Left lobe of liver (tissue), 2 donors: ENCODE measurements around the gene APC2. TPM values are rescaled to one million over a fixed set of nuclear protein-coding genes. Genes with fewer than 3 reads are reported as not detected.

ENCODE experiments used
- ATAC-seq: fragments of 200-7000 bp; cut with Tn5 transposase; one replicate; pipeline ENCODE4 v1.9.1; 2020; ENCODE audit warnings: mild to moderate bottlenecking, moderate library complexity
- DNase-seq: peaks from one replicate; pipeline ENCODE4 v3.0.0-alpha.2; 2020; ENCODE audit warnings: low spot score
- total RNA-seq: library from RNA; stranded (reverse); gene quantifications from one replicate; pipeline ENCODE4 v1.2.1, GENCODE V29; 2021
- donor health status: DM: no; HTN: no; CAD: no; lungs with moderate emphysema.
- donor health status: DM: no; HTN: yes; CAD: no.

APC2 gene, protein sequence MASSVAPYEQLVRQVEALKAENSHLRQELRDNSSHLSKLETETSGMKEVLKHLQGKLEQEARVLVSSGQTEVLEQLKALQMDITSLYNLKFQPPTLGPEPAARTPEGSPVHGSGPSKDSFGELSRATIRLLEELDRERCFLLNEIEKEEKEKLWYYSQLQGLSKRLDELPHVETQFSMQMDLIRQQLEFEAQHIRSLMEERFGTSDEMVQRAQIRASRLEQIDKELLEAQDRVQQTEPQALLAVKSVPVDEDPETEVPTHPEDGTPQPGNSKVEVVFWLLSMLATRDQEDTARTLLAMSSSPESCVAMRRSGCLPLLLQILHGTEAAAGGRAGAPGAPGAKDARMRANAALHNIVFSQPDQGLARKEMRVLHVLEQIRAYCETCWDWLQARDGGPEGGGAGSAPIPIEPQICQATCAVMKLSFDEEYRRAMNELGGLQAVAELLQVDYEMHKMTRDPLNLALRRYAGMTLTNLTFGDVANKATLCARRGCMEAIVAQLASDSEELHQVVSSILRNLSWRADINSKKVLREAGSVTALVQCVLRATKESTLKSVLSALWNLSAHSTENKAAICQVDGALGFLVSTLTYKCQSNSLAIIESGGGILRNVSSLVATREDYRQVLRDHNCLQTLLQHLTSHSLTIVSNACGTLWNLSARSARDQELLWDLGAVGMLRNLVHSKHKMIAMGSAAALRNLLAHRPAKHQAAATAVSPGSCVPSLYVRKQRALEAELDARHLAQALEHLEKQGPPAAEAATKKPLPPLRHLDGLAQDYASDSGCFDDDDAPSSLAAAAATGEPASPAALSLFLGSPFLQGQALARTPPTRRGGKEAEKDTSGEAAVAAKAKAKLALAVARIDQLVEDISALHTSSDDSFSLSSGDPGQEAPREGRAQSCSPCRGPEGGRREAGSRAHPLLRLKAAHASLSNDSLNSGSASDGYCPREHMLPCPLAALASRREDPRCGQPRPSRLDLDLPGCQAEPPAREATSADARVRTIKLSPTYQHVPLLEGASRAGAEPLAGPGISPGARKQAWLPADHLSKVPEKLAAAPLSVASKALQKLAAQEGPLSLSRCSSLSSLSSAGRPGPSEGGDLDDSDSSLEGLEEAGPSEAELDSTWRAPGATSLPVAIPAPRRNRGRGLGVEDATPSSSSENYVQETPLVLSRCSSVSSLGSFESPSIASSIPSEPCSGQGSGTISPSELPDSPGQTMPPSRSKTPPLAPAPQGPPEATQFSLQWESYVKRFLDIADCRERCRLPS (N-terminal part only)
- total RNA-seq, result 0.13 TPM

DNA sequence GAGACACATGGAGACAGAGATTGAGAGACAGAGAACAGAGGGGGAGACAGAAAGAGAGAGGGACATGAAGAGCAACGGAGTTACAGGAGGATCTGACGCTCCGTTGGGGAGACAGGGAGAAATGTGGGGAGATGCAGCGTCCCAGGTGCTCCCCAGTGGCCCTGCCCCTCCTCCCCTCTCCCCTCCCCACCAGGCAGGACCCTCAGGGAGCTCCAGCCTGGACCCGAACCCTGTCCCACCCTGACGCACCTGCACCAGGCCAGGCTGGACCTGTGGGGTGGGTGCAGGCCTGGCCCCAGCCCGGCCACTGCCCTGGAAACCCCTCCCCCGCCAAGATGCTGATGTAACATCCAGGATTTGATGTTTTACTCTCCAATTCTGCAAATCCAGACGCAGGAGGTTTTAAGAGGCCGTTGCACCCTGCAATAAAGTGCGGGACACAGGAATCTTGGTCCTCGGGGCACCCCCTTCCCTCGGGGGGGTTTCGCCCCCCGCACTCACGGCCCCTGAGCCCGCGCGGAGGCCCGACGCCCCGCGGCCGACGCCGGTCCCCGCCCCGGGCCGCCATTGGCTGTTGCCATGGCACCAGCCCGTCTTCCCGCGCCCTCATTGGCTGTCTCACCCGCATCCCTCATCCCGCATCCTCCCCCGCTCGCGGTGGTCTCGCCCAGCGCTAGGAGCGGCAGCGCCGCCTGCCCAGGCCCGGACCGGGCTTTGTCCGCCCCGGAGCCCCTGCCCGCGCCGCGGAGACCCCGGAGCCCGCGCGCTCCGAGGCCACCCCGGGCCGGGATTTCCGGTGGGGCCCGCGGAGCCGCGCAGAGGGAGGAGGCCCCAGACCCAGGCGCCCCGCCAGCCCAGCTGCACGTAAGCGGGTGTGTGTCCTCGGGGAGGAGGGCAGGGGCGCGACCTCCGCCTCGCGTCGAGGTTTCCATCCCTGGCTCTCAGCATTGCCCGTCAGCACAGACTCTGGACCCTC, at the start of gene APC2:
TSS of gene APC2 (plus strand) at position 655 of the 976 bp plus-strand sequence. CDS start 2,881 bp downstream, outside the sequence.
- DNase-seq, result no peak
- no peak for ATAC-seq

DNA sequence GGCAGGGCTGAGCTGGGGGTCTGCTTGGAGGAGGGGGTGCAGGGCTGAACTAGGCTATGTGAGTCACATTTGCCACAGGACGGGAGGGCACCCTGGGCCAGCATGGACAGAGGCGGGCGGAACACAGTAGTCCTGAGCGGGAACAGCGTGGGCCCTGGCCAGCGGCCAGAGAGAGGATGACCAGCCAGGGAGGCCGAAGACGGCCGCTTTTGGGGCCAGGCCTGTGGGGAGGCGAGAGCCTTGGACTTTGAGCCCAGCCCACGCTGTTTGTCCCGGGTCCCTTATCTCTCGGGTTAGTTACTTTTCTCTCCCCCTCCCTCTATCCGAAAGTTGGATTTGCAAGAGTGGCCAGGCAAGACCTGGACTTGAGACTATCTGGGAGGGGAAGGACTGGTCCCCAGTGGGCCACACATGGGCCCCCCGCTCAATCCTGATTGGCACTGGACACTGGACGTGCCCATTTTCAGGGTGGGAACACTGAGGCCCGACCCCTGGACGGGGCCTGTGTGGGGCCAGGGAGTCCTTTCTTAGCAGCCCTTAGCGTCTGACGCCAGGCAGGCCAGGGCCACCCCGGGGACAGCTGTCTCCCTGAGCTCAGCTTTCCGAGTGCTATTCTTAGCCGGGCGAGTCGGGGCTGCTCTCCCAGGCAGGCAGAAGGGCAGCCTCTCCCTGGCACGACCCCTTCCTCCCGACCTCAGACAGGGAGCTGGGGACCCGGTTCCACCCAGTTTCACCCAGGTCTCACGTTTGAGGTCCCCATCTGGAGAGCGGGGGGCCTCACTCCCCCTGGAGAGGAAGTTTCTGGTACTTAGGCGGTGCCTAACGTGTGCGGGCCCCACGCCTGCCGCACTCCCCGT, 49.4 kb upstream of the APC2 start:
- peak; percentile 97 for DNase-seq
- ATAC-seq, result peak; percentile 50

DNA sequence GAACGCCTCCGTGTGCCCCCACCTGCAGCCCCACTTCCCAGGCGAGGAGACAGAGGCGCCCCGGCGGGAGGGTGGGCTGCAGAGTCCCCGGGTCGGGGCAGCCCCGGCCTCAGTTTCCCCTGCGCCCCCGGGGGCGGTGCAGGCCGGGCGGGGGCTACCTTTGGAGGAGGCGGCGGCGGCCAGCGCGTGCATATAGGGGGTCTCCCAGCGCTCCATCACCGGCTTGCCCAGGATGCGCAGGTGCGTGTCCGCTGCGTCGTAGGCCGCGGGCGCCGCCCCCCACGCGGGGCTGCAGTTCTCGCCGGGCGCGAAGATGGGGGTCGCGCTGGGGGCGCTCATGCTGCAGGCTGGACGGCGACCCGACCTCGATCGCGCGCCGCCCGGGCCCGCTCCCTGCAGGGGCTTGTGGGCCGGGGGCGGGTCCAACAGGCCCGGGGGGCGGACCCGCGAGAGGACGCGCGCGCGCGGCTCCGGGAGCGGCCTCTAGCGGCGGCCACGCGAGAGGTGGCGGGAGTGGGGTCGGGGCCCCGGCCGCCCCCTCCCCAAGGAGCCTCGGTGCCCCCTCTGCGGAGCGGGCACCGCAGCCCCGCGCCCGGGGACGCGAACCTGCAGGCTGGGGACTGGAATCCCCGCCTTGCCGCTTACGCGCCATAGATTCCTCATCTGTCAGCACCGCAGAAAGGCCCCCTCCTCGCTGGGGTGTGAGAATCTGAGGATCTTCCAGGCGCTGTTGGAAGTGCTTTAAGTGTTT, 48.6 kb upstream of the APC2 start, which contains the start of gene GAMT:
TSS of gene GAMT (minus strand) at position 405 of the 751 bp plus-strand sequence. CDS start at position 339, 66 bp downstream.
- DNase-seq, result peak; percentile 75
- peak; percentile 60 for ATAC-seq

DNA sequence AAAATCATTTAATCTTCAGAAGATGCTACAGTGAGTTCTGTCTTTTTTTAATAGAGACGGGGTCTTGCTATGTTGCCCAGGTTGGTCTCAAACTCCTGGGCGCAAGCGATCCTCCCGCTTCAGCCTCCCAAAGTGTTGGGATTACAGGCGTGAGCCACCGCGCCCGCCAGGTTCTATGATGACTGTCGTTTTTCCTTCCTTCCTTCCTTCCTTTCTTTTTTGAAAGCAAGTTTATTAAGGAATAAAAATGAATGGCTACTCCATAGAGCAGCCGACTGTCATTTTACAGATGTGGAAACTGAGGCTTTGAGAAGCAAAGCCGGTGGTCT, 48.1 kb upstream of the APC2 start:
- DNase-seq, result no peak

DNA sequence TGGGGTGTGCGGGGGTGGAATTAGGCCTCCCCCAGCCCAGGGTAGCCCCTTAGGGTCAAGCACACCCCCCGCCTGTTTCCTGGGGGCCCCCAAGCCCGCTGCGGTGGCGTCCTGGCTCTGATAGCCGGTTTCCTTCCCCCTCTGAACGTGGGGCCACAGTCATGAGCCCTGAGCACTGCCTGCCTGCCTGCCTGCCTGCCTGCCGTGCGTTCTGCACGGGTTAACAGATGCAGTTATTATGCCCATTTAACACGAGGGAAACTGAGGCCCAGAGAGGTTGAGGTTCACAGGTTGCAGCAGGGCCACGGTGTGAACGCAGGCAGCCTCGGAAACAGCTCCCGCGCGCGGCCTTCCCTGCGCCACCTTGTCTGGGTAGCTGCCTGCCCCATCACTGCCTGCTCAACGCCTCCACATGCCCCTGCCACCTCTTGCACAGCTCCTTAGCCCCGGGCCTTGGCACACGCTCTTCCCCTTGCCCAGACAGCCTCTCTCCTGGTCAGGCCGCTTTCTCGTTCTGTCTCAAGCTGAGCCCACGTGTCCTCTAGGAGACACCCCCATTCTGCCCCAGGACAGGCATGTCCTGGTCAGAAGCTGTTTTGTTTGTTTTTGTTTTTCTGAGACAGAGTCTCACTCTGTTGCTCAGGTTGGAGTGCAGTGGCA, 47.4 kb upstream of the APC2 start:
- no peak for ATAC-seq
- DNase-seq, result no peak

More for the DNA sequence above, 48.1 kb upstream of the APC2 start:
- ATAC-seq, result no peak

DNA sequence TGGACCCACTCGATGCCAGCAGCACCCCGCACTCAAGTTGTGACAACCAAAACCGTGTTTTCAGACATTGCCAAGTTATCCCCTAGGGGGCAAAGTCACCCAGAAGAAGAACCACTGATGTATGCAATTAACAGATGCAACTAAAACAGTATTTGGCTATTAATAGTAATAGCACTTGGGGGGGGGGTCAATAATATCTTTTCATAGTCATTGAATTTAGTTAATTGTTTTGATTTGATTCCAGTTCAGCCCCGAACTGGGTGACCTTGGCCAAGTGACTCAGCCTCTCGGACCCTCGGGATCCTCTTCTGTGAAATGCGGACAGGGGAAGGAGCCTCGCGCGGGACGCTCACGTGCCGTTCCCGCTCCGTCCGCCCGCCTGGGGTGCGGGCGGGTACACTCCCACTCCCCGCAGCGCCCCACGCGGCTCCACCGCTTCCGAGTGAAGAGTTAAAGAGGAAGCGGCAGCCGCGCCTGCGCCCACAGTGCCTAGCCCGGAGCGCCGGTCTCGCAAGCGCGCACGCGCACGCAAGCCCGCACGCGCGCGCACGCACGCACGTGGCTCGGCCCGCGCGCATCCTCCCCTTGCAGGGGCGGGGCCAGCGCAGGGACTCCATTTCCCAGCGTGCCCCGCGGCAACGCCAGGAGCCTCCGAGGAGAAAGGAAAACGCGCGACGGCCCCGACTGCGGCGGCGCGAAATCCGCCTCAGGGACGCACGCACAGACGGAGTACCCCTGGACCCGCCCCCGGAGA, 43.0 kb upstream of the APC2 start:
- DNase-seq (peak; percentile 100), ATAC-seq (peak; percentile 88)

DNA sequence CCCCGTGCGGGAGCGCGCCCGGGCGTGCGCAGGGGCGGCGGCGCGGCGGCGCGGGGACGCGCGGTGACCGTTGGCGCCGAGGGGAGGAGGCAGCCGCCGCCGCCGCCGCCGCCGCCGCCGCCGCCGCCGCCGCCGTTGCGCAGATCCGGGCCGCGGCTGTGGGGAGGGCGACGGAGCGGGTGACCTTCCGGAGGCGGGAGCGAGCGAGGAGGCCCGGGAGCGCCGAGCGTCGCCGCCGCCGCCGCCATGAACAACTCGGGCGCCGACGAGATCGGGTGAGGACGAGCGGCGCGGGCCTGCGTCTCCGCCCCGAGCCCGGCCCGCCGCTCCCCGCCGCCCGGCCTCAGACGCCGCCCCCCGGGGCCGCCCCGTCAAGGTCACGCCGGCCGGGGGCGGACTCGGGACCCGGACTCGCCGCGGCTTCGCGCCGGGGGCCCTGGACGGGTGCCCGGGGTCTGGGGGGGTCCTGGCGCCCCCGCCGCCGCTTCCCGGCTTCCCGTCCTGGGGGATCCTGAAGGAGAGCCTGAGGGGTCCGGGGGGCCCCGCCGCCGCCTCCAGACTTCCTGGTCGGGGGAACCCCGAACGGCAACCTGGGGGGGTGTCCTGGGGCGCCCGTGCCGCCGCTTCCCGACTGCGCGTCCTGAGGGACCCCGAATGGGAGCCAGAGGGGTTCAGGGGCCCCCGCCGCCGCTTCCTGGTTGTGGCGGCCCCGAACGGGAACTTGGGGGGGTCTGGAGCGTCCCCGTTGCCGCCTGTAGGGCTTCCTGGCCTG, 42.2 kb upstream of the APC2 start, which contains the start of gene DAZAP1:
TSS of gene DAZAP1 (plus strand) at position 59 of the 772 bp plus-strand sequence. CDS start at position 247, 188 bp downstream.
- ATAC-seq (peak; percentile 4), DNase-seq (no peak)

DNA sequence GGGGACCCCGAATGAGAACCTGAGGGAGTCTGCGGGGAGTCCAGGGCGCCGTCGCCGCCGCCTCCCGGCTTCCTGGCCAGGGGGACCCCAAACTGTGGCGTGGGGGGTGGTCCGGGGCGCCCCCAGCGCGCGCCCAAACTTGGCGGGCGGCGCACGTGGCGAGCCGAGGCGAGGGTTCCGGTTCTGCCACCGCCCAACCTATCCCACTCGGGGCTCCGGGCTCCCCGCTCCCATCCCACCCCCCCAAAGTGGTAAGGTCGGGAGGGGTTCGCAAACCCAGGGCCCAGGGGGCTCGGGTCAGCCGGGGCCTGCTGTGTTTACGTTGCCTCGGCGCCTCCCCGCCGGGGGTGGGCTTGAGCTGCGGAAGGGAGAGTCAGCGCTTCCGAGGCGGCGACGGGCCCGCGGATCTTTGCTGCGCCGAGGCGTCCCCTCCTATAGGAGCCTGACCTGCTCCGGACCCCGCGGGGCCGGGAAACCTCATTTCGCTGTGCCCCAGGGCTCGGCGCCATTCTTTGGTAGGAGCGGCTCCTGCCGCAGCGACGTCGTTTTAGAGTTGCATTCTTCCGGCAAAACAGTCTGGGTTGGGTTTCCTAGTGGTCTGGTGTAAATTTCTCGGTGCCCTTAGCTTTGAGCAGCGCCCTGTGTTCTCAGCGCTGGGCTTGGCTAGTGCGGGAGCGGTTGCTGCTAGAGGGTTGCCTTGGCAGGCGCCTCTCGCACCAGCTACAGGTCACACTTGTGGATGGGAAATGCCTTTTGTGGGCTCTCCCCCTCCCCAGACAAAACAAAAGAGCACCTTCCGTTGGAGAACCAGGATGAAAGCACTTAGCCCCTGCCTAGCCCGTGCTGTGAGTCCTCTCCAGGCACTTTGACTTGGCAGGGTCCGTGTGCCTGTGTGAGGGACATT, 41.4 kb upstream of the APC2 start:
- no peak for DNase-seq
- peak; percentile 5 for ATAC-seq

DNA sequence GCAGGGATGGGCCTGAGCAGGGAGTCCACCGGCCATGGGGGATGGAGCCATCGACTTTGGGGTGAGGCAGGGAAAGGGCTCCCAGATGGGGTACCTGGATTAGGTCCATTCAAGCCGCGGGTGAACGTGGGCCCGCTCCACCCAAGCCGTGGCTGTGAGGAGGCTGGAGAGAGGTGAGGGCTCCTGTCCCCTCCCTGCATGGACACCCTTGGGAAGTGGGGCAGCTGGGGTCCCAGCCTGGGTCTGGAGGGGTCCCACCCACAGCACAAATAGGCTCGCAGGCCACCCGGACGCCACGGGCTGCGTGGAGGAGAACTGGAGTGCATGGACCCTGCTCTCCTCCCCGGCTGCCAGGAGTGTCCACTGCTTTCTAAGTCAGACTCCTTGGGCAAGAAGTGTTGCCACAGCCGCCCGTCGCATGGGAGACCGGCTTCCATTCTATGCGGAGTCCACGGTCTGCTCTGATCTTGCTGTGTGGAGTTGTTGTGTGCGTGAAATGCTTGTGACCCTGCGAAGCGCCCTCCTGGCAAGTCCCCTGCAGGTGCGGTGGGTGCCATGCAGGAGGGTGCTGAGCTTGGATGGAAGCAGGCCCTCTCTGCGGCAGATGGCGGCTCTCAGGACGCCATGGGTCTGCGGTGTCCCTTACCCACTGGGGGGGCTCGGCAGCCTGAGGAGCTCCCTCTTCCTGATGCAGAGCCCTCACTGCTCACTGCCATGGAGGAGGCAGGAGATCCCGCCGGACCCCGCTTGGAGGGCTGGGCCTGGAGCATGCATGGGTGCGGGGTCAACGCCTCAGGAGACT, 40.5 kb upstream of the APC2 start:
- DNase-seq (no peak), ATAC-seq (no peak)

DNA sequence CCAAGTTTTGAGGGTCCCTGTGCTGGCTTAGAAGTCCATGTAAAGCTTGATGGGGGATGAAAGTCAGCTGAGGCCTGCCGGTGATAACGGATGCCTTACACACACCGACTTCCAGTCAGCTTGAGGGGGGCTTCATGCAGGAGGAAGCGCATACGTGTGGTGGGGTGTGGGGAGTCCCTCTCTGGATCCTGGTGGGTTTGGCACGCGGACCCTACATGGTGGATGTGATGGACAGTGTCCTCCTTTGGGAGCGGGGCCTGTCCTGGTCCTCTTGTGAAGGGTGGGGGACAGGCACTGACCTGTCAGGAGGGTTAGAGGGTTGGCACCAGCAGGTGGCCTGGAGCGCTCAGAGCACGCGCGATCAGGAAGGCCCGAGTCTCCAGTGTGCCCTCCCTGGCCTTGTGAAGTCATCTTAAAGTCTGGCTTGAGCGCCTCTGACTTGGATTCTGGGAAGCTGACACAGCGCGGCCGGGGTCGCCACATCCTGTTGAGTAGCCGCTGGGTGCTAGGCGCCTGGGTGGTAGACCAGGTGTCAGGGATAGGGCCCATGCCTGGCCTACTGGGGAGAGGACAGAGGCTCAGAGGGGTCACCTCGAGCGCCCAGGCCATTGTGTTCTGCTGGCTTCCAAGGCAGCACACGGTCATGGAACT, 39.7 kb upstream of the APC2 start:
- DNase-seq (no peak), ATAC-seq (no peak)

DNA sequence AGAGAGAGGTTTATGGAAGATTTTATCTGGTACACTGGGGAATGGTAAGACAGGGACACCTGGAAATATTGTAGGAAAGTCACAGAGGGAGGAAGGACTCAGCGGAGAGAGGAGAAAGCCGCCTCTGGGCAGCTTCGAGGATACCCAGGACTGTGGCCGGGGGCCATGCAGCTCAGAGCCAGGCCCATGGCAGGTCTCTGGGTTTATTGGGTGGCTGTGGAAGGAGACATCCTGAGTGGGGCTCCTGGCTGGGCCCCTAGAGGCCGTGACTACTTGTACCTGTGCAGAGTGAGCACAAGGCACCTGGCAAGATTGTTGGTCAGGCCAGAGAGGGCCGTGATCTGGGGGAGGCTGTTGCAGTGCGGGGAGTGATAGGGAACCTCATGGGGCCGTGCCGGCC, 39.1 kb upstream of the APC2 start:
- no peak for ATAC-seq
- DNase-seq, result no peak

DNA sequence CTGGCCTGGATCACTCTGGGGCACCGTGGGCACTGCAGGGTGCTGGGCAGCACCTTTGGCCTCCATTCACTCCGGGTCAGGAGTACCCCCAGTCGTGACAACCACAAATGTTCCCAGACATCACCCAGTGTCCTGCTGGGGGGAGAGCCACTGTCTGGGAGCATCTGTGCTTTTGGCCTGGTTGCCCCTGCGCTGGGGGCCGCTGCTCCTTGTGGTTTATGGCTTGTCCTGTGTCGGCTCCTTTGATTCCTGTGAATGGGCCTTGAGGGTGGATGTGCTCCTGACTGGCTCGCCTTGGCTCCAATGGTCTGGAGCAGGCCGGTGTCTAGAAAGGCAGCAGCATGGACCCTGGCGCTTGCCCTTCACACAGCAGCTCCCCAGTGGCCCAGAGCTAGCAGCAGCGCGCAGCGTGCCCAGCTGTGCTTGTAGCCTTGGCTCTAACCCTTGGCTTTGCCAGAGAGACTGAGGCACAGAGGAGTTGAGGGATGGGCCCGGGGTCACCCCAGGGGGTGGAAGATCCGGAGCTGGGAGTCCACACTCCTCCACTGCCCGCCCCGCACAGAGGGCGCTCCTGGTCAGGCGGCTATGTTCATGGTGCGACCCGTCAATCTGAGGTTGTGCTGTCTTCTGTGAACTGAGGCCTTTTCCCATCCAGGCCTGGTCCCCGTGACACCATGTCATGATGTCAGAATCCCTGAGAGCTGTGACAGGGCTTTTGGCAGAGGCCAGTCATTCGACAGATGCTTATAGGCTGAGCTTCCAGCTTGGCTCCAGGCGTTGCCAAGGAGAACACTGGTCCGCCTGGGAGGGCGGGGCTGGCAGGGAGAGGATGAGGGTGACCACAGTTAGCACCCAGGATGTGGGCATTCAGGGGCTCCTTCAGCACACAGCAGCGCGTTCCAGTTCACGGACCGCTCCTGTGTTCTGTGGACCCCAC, 38.4 kb upstream of the APC2 start:
- DNase-seq (no peak), ATAC-seq (no peak)
